ENCODE measurements around the gene GAS1.

DNA sequence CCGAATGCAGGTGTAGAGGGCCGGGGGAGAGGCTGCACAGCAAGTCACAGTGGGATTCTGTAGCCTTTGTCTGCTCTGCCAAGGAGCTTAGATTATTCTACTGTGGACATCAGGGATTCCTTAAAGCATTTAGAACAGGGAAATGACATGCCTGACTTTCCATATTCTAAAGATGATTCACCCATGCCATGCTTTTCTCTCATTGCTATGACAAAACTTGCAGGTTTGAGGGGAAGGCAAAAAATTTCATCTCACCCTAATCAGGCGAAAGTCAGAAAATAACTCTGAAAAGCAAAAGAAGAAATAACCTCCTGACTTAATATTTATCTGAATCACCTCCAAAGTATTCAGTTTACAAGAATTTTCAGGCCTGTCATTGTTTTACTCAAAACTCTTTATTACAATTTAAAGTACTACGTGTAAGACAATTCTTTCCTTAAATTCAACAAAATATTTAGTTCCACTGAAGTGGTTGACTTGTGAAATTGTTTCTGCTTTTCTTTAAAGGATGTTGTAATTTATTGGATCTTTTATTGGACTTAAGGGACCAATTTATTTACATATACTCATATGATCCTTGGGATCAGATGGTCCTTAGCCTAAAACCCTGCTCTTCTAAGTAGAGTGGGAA lies 30.0 kb upstream of the GAS1 start:
- no peak for TF ChIP-seq CTCF (IDR thresholded peaks at IDR 0.05)
- no peak for TF ChIP-seq POLR2AphosphoS5 (IDR thresholded peaks at IDR 0.05)

Data from suprapubic skin (tissue), 3 donors.